Spinal cord (tissue), 10 donors: ENCODE results near the gene KCNN1. TPM values are rescaled to one million over a fixed set of nuclear protein-coding genes. Genes with fewer than 3 reads are reported as not detected.
"Not testable (repeated sequence)": the region's sequence is repeated elsewhere in the genome, so short reads cannot be mapped to it uniquely, and the experiment has no call there.

Experiments
- DNase-seq, 6 donors: peaks; one replicate each; pipeline versions ENCODE4 v3.0.0 to v3.0.0-alpha.2; 2013 to 2015; ENCODE audit warnings: low spot score in 6 of 6, low read depth in 4 of 6
- H3K27ac ChIP-seq: one replicate; pipeline ENCODE4 v1.5.1; 2013; ENCODE audit warnings: low read depth, low read length, control low read depth
- H3K27me3 ChIP-seq: one replicate; pipeline ENCODE4 v1.6.1; 2013; ENCODE audit warnings: low read length; ENCODE audit not compliant: control insufficient read depth, insufficient read depth
- H3K36me3 ChIP-seq: one replicate; pipeline ENCODE4 v1.6.1; 2013; ENCODE audit warnings: low read length; ENCODE audit not compliant: control insufficient read depth, insufficient read depth
- H3K4me1 ChIP-seq: one replicate; pipeline ENCODE4 v1.6.1; 2013; ENCODE audit warnings: low read length; ENCODE audit not compliant: control insufficient read depth, insufficient read depth
- H3K4me3 ChIP-seq: one replicate; pipeline ENCODE4 v1.5.1; 2013; ENCODE audit warnings: low read depth, low read length, control low read depth
- H3K9me3 ChIP-seq: one replicate; pipeline ENCODE4 v1.6.1; 2013; ENCODE audit warnings: low read length; ENCODE audit not compliant: control insufficient read depth, insufficient read depth
- WGBS: methylation state at CpG from one replicate; pipeline ENCODE4 v1.1.5; 2013; ENCODE audit warnings: missing lambda C conversion rate; ENCODE audit not compliant: insufficient coverage; 5-methylcytosine and 5-hydroxymethylcytosine counted together
- polyA plus RNA-seq, 2 donors: library from polyadenylated mRNA; unstranded; fragments of 120-200 nt; gene quantifications; one replicate each; pipeline ENCODE4 v1.2.1, GENCODE V29; 2013; ENCODE audit not compliant: insufficient read length in 2 of 2
- total RNA-seq, 2 donors: library from RNA; depleted of rRNA in 1 of 2; stranded (reverse); fragments of 120-200 nt in 1 of 2; fragments of >200 nt in 1 of 2; gene quantifications; one replicate each; pipeline versions ENCODE4 v1.2.3 to v1.2.4, GENCODE V29; 2013 to 2014
- donor health status: healthy.

KCNN1 gene
- total and polyA plus RNA-seq, 4 donors, result 7.3 to 45.1 (median 27.1) TPM

DNA sequence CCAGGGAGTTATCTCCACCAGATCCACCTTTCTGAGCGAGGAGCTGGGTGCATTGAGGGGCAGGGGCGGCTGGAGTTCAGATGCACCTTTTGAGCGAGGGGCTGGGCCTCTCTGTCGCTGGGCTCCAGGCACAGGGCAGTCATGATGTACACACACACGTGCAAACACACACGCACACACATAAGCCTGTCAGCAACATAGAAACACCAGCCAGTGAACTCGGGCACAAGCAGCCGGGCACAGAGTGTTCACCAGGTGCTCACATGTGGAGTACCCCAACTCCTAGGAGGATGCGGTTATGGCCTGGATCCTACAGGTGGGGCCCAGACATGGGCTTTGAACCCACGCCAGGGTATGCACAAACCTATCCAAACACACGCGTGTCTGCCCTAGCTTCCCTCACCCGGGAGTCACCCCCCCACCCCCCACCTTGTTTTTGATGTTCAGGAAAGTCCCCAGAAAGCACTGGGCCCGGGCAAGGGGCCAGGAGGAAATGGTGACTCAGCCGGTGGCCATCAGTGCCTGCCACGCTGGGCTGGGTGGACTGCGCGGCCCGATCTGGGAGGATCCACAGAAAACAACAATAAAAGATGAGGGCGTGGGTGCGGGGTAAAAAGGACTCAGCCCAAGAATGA lies 54.3 kb downstream of the KCNN1 start:
- WGBS, result 85% methylated on average over 21 of the region's 21 CpGs
- H3K4me1 ChIP-seq, result peaks cover 27% of the 10 kb centered on the region
- peak overlapping the region; percentile 16 for H3K27ac ChIP-seq
- no peaks in the 10 kb centered on the region for H3K9me3 ChIP-seq
- no peak for DNase-seq
- H3K4me3 ChIP-seq, result no peak overlapping the region
- no peaks in the 10 kb centered on the region for H3K36me3 ChIP-seq
- H3K27me3 ChIP-seq, result no peaks in the 10 kb centered on the region

GRCh38 chr19:18023622-18024251 lies 56.8 kb downstream of the KCNN1 start:
- no peak overlapping the region for H3K4me3 ChIP-seq
- DNase-seq, result peak in 1 of 6 donors; percentile 7
- peaks cover 27% of the 10 kb centered on the region for H3K4me1 ChIP-seq
- no peaks in the 10 kb centered on the region for H3K36me3 ChIP-seq
- H3K27me3 ChIP-seq, result no peaks in the 10 kb centered on the region
- no peaks in the 10 kb centered on the region for H3K9me3 ChIP-seq
- peak overlapping the region; percentile 64 for H3K27ac ChIP-seq
- WGBS, result 66% methylated on average over 22 of the region's 23 CpGs

- Histone ChIP-seq H3K9me3 (no peaks in the 10 kb centered on the region), H3K4me3 (no peak overlapping the region), H3K27ac (no peak overlapping the region), H3K27me3 (no peaks in the 10 kb centered on the region), H3K4me1 (peaks cover 7% of the 10 kb centered on the region), H3K36me3 (no peaks in the 10 kb centered on the region)
- WGBS, result 91% methylated on average over 4 of the region's 4 CpGs
- DNase-seq, result no peak
Measured at GRCh38 chr19:18027151-18027550, 60.2 kb downstream of the KCNN1 start.

DNA sequence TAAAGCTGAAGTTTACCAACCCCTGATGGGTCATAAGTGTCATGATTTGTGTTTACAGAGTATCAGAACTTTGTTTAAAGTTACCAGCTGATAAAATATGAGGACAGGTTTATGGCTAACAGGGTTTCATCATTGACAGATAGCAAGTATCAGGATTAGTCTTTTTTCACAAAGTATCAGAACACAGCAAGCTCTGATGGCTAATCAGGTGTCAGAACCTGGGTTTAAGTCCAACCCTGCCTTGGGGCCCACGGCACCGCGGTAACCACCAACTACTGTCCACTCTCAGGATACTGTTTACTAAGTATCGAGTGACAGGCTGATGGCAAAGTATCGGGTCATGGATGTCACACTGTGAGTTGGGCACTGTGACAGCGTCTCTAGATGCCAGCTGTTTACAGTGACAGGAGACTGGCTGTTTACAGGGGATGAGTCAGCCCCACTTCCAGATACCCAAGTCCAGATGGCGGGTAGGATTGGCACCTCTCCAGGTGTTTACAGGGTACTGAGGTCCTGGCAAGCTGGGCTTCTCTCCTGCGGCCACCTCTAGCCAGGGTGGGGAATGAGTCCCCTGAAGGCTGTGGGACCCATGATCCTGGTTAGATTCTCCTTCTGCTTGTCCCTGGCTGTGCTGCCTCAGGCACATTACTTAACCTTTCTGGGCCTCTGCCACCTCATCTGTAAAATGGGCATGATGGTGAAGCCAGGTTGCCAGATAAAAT lies 62.9 kb downstream of the KCNN1 start:
- WGBS, result 60% methylated on average over 4 of the region's 8 CpGs
- no peak for DNase-seq
- H3K27ac ChIP-seq, result no peak overlapping the region

DNA sequence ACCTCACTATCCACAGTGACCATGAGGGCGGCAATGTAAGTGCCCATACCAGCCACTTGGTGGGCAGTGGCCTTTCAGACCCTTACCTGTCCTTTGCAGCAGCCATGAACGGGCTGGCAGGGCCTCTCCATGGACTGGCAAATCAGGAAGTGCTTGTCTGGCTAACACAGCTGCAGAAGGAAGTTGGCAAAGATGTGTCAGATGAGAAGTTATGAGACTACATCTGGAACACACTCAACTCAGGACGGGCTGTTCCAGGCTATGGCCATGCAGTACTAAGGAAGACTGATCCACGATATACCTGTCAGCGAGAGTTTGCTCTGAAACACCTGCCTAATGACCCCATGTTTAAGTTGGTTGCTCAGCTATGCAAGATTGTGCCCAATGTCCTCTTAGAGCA lies 64.5 kb downstream of the KCNN1 start:
- not testable (repeated sequence) for H3K27me3 ChIP-seq, DNase-seq, H3K36me3 ChIP-seq, H3K9me3 ChIP-seq, H3K27ac ChIP-seq, H3K4me1 ChIP-seq, H3K4me3 ChIP-seq
- WGBS, result 87% methylated on average over 5 of the region's 5 CpGs

More for the DNA sequence above, 62.9 kb downstream of the KCNN1 start:
- Histone ChIP-seq H3K9me3 (no peaks in the 10 kb centered on the region), H3K4me3 (no peak overlapping the region), H3K27me3 (no peaks in the 10 kb centered on the region), H3K36me3 (no peaks in the 10 kb centered on the region), H3K4me1 (no peaks in the 10 kb centered on the region)

DNA sequence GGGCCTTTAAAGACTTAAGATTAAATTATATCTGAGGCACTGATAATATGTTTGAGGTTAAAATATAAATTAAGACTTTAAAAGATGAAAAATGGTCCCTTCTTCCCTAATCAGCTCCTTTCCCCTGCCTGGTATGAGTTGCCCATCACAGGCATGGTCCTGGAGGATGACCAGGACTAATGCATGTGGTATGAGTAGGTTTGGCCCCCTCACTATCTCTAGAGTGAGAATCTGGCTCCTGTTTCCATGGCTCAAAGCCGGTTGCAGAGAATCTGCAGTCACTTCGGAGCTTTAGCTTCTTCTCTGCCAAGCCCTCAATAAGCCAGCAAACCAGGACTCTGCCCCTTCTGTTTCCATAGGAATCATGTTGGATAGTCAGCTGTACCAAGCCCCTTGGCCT lies 65.2 kb downstream of the KCNN1 start:
- H3K9me3 ChIP-seq, H3K36me3 ChIP-seq, H3K4me1 ChIP-seq, H3K27ac ChIP-seq, DNase-seq, H3K4me3 ChIP-seq, H3K27me3 ChIP-seq: not testable (repeated sequence)
- no CpG with 5 or more reads among the region's 2 CpGs for WGBS

- no CpG with 5 or more reads among the region's 2 CpGs for WGBS
- H3K36me3 ChIP-seq, result no peaks in the 10 kb centered on the region
- peaks cover 3% of the 10 kb centered on the region for H3K9me3 ChIP-seq
- peaks cover 6% of the 10 kb centered on the region for H3K4me1 ChIP-seq
- no peak for DNase-seq
- H3K27ac ChIP-seq, result no peak overlapping the region
- peaks cover 4% of the 10 kb centered on the region for H3K27me3 ChIP-seq
- H3K4me3 ChIP-seq, result no peak overlapping the region
Measured at GRCh38 chr19:18041054-18041453, 74.1 kb downstream of the KCNN1 start.

GRCh38 chr19:18043676-18044075 lies 76.8 kb downstream of the KCNN1 start:
- H3K36me3 ChIP-seq, result no peaks in the 10 kb centered on the region
- no peak overlapping the region for H3K27ac ChIP-seq
- H3K27me3 ChIP-seq, result peaks cover 4% of the 10 kb centered on the region
- H3K4me3 ChIP-seq, result no peak overlapping the region
- WGBS, result no CpG with 5 or more reads among the region's 3 CpGs
- DNase-seq, result no peak
- peaks cover 3% of the 10 kb centered on the region for H3K9me3 ChIP-seq
- peaks cover 6% of the 10 kb centered on the region for H3K4me1 ChIP-seq

GRCh38 chr19:18044825-18045304 lies 78.0 kb downstream of the KCNN1 start:
- Histone ChIP-seq H3K27ac (no peak overlapping the region), H3K4me3 (peak overlapping the region; percentile 4), H3K36me3 (no peaks in the 10 kb centered on the region), H3K4me1 (peaks cover 6% of the 10 kb centered on the region), H3K9me3 (peaks cover 3% of the 10 kb centered on the region), H3K27me3 (peaks cover 7% of the 10 kb centered on the region)
- peak in 1 of 6 donors; percentile 36 for DNase-seq
- WGBS, result 8% methylated on average over 8 of the region's 12 CpGs
